OCI-LY1 (cell line): Measurements from ENCODE around the gene RNF19B.

ENCODE experiments used
- H2AFZ ChIP-seq: fragments of 200-600 bp; sonication (generic), shearing (Covaris generic); 2 replicates; pipeline ENCODE4 v1.6.0; 2014; ENCODE audit warnings: antibody characterized with exemption, mild to moderate bottlenecking, low read length
- H3F3A ChIP-seq: fragments of 200-600 bp; sonication (generic), shearing (Covaris generic); 2 replicates; pipeline ENCODE4 v1.6.0; 2014; ENCODE audit warnings: mild to moderate bottlenecking, antibody characterized with exemption, low read length, moderate library complexity; ENCODE audit not compliant: insufficient read depth
- H3K27ac ChIP-seq: fragments of 200-600 bp; sonication (generic); 2 replicates; pipeline ENCODE4 v1.5.1; 2014; ENCODE audit warnings: low read length, mixed run types, mild to moderate bottlenecking, low read depth; ENCODE audit not compliant: poor library complexity, severe bottlenecking
- H3K27me3 ChIP-seq: fragments of 200-600 bp; sonication (generic); 2 replicates; pipeline ENCODE4 v1.6.0; 2014; ENCODE audit warnings: antibody characterized with exemption, mild to moderate bottlenecking, low read length, moderate library complexity; ENCODE audit not compliant: insufficient read depth
- H3K36me3 ChIP-seq: fragments of 200-600 bp; sonication (generic); 2 replicates; pipeline ENCODE4 v1.6.1; 2014; ENCODE audit warnings: mild to moderate bottlenecking, antibody characterized with exemption, low read length, moderate library complexity, mixed read lengths; ENCODE audit not compliant: insufficient read depth
- H3K4me1 ChIP-seq: fragments of 200-600 bp; sonication (generic); 2 replicates; pipeline ENCODE4 v1.5.1; 2014; ENCODE audit warnings: mild to moderate bottlenecking, low read length, moderate library complexity; ENCODE audit not compliant: insufficient read depth, severe bottlenecking
- H3K4me2 ChIP-seq: fragments of 200-600 bp; sonication (generic), shearing (Covaris generic); 2 replicates; pipeline ENCODE4 v1.6.1; 2014; ENCODE audit warnings: low read length
- H3K4me3 ChIP-seq: fragments of 200-600 bp; sonication (generic); 2 replicates; pipeline ENCODE4 v1.5.1; 2014; ENCODE audit warnings: low read length, low read depth, mild to moderate bottlenecking, mixed read lengths; ENCODE audit not compliant: poor library complexity, severe bottlenecking
- H3K79me2 ChIP-seq: fragments of 200-600 bp; shearing (Covaris generic); 2 replicates; pipeline ENCODE4 v1.6.1; 2016; ENCODE audit warnings: mixed run types, low read length, mixed read lengths; ENCODE audit not compliant: insufficient read depth
- H3K9ac ChIP-seq: fragments of 200-600 bp; sonication (generic), shearing (Covaris generic); 2 replicates; pipeline ENCODE4 v1.6.1; 2014; ENCODE audit warnings: mild to moderate bottlenecking, low read length, mixed read lengths
- H3K9me2 ChIP-seq: fragments of 200-600 bp; sonication (generic), shearing (Covaris generic); 2 replicates; pipeline ENCODE4 v1.6.1; 2014; ENCODE audit warnings: low read depth, mild to moderate bottlenecking, low read length, mixed read lengths
- H3K9me3 ChIP-seq: fragments of 200-600 bp; shearing (Covaris generic); 2 replicates; pipeline ENCODE4 v1.6.1; 2014; ENCODE audit warnings: low read length, mixed read lengths
- H4K20me1 ChIP-seq: fragments of 200-600 bp; sonication (generic), shearing (Covaris generic); 2 replicates; pipeline ENCODE4 v1.6.0; 2016; ENCODE audit warnings: mild to moderate bottlenecking, low read length; ENCODE audit not compliant: insufficient read depth
- CTCF ChIP-seq: fragments of 200-600 bp; sonication (generic), shearing (Covaris generic); IDR thresholded peaks from 2 replicates; pipeline ENCODE4 v1.5.1; 2017; ENCODE audit warnings: mild to moderate bottlenecking, antibody characterized with exemption, low read length, moderate library complexity, mixed read lengths
- EZH2 ChIP-seq: fragments of 200-600 bp; sonication (generic), shearing (Covaris generic); IDR thresholded peaks from 2 replicates; pipeline ENCODE4 v1.8.0; 2017; ENCODE audit warnings: borderline replicate concordance, mixed run types, mild to moderate bottlenecking, antibody characterized with exemption, low read length, moderate library complexity, mixed read lengths

RNF19B gene

GRCh38 chr1:32925403-32926162, 39.0 kb downstream of the RNF19B start:
- Histone ChIP-seq H3K9me3 (no peaks in the 10 kb centered on the region), H3K9ac (no peak overlapping the region), H3K27me3 (0 out of 2 replicates have a peak, but pooled peaks cover 4% of the 10 kb centered on the region), H4K20me1 (no peaks in the 10 kb centered on the region), H3F3A (no peaks in the 10 kb centered on the region), H3K27ac (no peak overlapping the region), H3K79me2 (no peaks in the 10 kb centered on the region), H3K4me2 (no peak overlapping the region), H2AFZ (no peak overlapping the region), H3K9me2 (no peaks in the 10 kb centered on the region), H3K36me3 (no peaks in the 10 kb centered on the region), H3K4me1 (no peaks in the 10 kb centered on the region), H3K4me3 (no peak overlapping the region)
- no peak for TF ChIP-seq EZH2
- no peak for TF ChIP-seq CTCF

- Histone ChIP-seq H3K27me3 (0 out of 2 replicates have a peak, but pooled peaks cover 4% of the 10 kb centered on the region), H3K79me2 (no peaks in the 10 kb centered on the region), H3K4me3 (no peak overlapping the region), H3F3A (no peaks in the 10 kb centered on the region), H3K36me3 (no peaks in the 10 kb centered on the region), H2AFZ (no peak overlapping the region), H3K9me2 (no peaks in the 10 kb centered on the region), H3K4me1 (no peaks in the 10 kb centered on the region), H3K4me2 (no peak overlapping the region), H3K9ac (no peak overlapping the region), H3K27ac (no peak overlapping the region), H3K9me3 (no peaks in the 10 kb centered on the region), H4K20me1 (no peaks in the 10 kb centered on the region)
- TF ChIP-seq CTCF (no peak), EZH2 (no peak)
Measured at GRCh38 chr1:32924881-32925344, 39.7 kb downstream of the RNF19B start.

- H3K36me3 ChIP-seq, result no peaks in the 10 kb centered on the region
- H3K4me2 ChIP-seq, result no peak overlapping the region
- no peaks in the 10 kb centered on the region for H3K4me1 ChIP-seq
- H2AFZ ChIP-seq, result no peak overlapping the region
- no peak overlapping the region for H3K9ac ChIP-seq
- H3K27ac ChIP-seq, result no peak overlapping the region
- no peaks in the 10 kb centered on the region for H4K20me1 ChIP-seq
- H3K9me3 ChIP-seq, result no peaks in the 10 kb centered on the region
- TF ChIP-seq CTCF, result no peak
- TF ChIP-seq EZH2, result no peak
- H3K4me3 ChIP-seq, result no peak overlapping the region
- H3K79me2 ChIP-seq, result no peaks in the 10 kb centered on the region
- peaks cover 3% of the 10 kb centered on the region; the same call in 1 of the 2 replicates for H3K27me3 ChIP-seq
- no peaks in the 10 kb centered on the region for H3F3A ChIP-seq
- no peaks in the 10 kb centered on the region for H3K9me2 ChIP-seq
Measured at GRCh38 chr1:32920833-32921232, 43.8 kb downstream of the RNF19B start.
